ENCODE data around the gene USP49.
A peak's percentile ranks its signal among the peaks of the same experiment; 100 is the strongest.

USP49 gene

GRCh38 chr6:41927253-41927652 lies 32.1 kb upstream of the USP49 start:
- FAIRE-seq = no peak

DNA sequence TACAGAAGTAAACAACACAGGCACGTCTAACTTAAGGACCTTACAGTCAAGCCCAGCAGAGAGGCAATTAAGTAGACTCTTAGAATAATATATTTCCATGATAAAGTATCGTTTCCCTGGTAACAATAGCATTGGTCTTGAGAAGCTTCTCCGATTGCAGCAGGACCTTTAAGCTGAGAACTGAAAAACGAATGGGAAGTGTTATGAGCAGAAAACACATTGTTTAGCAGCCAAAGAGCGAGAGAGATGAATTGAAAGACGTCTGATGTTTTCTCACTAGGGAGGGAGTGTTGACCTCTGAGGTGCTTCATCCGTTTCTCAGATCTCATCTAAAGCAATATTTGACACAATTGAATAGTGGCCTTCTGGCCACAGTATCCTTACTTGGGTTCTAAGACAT lies 27.0 kb upstream of the USP49 start:
- FAIRE-seq = no peak

GRCh38 chr6:41921712-41921998 lies 26.5 kb upstream of the USP49 start:
- no peak for FAIRE-seq

GRCh38 chr6:41920921-41921711 lies 25.9 kb upstream of the USP49 start, which contains the start of the genes BYSL and MED20:
BYSL (plus strand) TSS chr6:41921499; CDS start chr6:41921563, 64 bp downstream.
MED20 (minus strand) TSS chr6:41921139; CDS start chr6:41921018, 121 bp downstream.
- peak; percentile 91 for FAIRE-seq

DNA sequence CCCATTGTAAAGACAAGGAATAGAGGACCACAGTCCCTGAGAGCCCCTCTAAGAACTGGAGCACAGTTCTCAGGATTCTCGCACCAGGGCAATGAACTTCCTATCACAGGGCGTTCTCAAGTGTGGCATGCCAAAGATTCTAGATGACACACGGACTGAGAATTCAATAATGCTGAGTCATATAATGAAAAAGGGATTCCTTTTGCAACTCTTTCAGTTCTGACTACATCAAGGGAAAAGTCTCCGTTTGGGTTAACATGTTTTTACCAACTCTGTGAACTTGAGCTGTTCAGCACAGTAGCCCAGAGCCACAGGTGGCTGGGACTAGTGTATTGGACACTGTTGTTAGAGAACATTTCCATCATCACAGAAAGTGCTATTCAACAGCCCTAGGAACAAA lies 22.4 kb upstream of the USP49 start:
- no peak for FAIRE-seq

- FAIRE-seq = no peak
Observed at GRCh38 chr6:41914869-41915530, 19.8 kb upstream of the USP49 start.

DNA sequence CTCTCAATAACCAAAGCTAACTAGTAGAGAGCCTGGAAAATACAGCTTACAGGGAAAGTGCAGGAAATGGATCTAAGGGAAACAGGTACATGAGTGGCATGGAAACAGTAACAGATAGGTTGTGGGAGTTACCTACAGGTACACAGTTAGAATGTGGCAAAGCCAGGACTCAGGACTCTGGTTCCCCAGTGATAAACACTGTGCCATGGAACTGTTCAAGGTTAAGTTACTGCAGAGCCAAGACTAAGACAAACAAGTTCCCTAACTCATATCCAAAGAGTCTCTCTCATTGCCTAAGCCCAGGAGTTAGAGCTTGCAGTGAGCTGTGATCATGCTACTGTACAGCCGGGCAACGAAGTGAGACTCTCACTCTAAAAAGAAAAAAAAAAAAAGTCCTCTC lies 19.2 kb upstream of the USP49 start:
- FAIRE-seq = no peak

GRCh38 chr6:41909727-41910126 lies 14.6 kb upstream of the USP49 start:
- FAIRE-seq = no peak

- no peak for FAIRE-seq
Observed at GRCh38 chr6:41901882-41902519, 6.8 kb upstream of the USP49 start.

GRCh38 chr6:41900861-41901260 lies 5.7 kb upstream of the USP49 start:
- FAIRE-seq = no peak

GRCh38 chr6:41896281-41896680 lies 1.1 kb upstream of the USP49 start:
- FAIRE-seq = no peak

- no peak for FAIRE-seq
Observed at GRCh38 chr6:41894366-41895299, 542 bp downstream of the USP49 start.

- FAIRE-seq = no peak
Observed at GRCh38 chr6:41892921-41893564, 2.1 kb downstream of the USP49 start.

- no peak for FAIRE-seq
Observed at GRCh38 chr6:41887331-41887751, 7.8 kb downstream of the USP49 start.

DNA sequence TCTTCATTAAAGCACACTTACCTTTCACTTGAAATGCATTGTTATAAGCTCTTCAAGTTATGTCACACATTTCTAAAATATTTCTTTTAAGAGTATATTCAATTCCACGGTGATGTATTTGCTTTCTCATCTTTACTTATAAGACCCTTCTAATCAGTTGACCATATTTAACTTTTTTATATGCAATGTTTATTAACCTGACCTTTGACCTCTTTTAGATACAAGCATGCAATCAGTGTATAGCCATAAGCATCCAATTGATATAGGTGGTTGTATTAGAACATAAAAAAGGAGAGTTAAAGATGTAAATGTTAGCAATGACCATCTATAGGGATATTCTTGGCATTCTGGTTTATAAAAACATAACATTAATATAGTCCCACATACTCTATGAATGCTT lies 9.2 kb downstream of the USP49 start:
- no peak for FAIRE-seq

- FAIRE-seq = no peak
Observed at GRCh38 chr6:41884957-41885356, 10.2 kb downstream of the USP49 start.

DNA sequence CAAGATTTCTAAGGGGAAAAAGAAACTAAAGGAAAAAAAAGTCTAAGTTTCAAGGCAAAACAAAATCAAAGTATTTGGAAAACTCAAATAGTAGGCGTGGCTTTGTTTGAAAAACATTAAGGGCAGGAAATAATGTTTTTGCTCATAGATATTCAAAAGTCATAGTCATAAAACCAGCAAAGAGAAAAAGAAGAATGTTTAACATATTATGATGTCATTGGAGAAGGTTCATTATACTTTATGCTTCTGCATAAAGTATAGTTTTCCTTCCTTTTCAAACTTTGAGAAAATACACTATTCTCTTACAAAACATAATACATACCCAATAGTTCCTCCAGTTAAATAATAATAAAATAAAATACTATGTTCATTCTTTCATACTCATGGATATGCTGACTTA lies 13.7 kb downstream of the USP49 start:
- FAIRE-seq = no peak

DNA sequence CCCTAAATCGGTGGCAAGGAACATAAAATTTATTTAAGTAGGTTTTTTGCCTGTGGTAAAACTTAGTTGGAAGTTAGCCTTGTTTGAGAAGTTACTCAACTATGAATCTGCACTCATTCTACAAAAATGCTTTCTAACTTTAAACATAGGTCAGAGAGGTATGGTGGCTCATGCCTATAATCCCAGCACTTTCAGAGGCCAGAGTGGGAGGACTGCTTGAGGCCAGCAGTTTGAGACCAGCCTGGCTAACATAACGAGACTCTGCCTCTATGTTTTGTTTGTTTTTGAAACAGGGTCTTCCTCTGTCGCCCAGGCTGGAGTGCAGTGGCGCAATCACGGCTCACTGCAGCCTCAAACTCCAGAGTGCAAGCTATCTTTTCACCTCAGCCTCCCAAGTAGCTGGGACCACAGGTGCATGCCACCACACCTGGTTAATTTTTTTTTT lies 16.2 kb downstream of the USP49 start:
- FAIRE-seq = no peak

DNA sequence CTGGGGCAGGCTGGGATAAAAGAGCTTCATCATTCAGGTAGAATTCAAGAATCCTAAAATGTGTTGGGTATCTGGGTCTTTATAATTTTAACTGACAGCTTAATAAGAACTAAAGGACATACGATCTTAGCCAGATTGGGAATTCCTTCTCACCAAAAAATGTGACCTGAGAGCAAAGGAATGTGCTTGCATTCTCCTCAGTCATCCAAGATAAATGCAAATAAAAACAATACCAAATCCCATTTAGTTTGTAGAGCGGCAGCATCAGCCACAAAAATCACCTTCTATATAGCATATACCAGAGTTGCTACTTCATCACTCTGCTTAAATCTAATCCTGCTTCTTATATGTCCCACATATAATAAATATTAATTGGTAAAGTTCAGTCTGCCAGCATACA lies 16.9 kb downstream of the USP49 start:
- FAIRE-seq = no peak

- no peak for FAIRE-seq
Observed at GRCh38 chr6:41877051-41877680, 18.0 kb downstream of the USP49 start.

GRCh38 chr6:41874741-41875140 lies 20.4 kb downstream of the USP49 start:
- no peak for FAIRE-seq

DNA sequence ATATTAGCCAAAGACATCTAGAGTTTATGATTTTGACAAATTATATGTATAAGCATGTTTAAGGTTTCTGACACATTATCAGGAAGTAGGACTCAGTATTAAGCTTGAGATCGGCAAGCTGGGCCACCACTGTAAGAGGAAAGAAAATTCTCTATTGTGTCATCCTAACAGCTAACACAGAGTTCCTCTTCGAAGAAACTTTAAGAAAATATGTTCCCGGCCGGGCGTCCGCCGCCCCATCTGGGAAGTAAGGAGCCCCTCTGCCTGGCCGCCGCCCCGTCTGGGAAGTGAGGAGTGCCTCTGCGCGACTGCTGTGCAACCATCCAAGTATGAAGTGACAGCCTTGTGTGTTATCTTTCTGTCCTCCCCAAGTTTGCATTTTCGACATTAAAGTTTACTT lies 23.0 kb downstream of the USP49 start:
- FAIRE-seq = no peak
